SU-DHL-6 (cell line): Measurements from ENCODE around the gene CD52.

Experiments used
- H2AFZ ChIP-seq: fragments of 200-600 bp; sonication (generic); 2 replicates; pipeline ENCODE4 v1.6.1; 2014; ENCODE audit warnings: low read depth, mild to moderate bottlenecking, moderate library complexity, mixed read lengths, antibody characterized with exemption, low read length; ENCODE audit not compliant: severe bottlenecking
- H3F3A ChIP-seq: fragments of 200-600 bp; shearing (Covaris generic); 2 replicates; pipeline ENCODE4 v1.6.0; 2016; ENCODE audit warnings: antibody characterized with exemption, mild to moderate bottlenecking; ENCODE audit not compliant: insufficient read depth
- H3K27ac ChIP-seq: fragments of 200-600 bp; sonication (generic); 2 replicates; pipeline ENCODE4 v1.5.1; 2016; ENCODE audit warnings: low read depth, mild to moderate bottlenecking, low read length, moderate library complexity, mixed read lengths
- H3K27me3 ChIP-seq: fragments of 200-600 bp; sonication (generic), shearing (Covaris generic); 2 replicates; pipeline ENCODE4 v1.6.0; 2014; ENCODE audit warnings: mild to moderate bottlenecking, low read length
- H3K36me3 ChIP-seq: fragments of 200-600 bp; sonication (generic); 2 replicates; pipeline ENCODE4 v1.6.1; 2014; ENCODE audit warnings: mild to moderate bottlenecking, low read length, mixed read lengths
- H3K4me2 ChIP-seq: fragments of 300-600, 200-600 bp; shearing (Covaris generic), sonication (generic); 2 replicates; pipeline ENCODE4 v1.6.0; 2014; ENCODE audit warnings: low read length, low read depth, mild to moderate bottlenecking; ENCODE audit not compliant: poor library complexity, severe bottlenecking
- H3K4me3 ChIP-seq: fragments of 200-600 bp; sonication (generic); 2 replicates; pipeline ENCODE4 v1.5.1; 2014; ENCODE audit warnings: antibody characterized with exemption, low read length, mild to moderate bottlenecking, mixed read lengths; ENCODE audit not compliant: insufficient read depth, poor library complexity, severe bottlenecking
- H3K79me2 ChIP-seq: fragments of 200-600 bp; sonication (generic); 2 replicates; pipeline ENCODE4 v1.6.1; 2014; ENCODE audit warnings: mild to moderate bottlenecking, low read length, moderate library complexity; ENCODE audit not compliant: insufficient read depth
- H3K9ac ChIP-seq: fragments of 200-600 bp; sonication (generic); 2 replicates; pipeline ENCODE4 v1.7.0; 2014; ENCODE audit warnings: mild to moderate bottlenecking, low read length
- H3K9me2 ChIP-seq: fragments of 200-600 bp; sonication (generic); replicated peaks from 2 replicates; pipeline ENCODE4 v1.6.1; 2014; ENCODE audit warnings: low read length; ENCODE audit not compliant: insufficient read depth
- H3K9me3 ChIP-seq: fragments of 200-600 bp; sonication (generic); 2 replicates; pipeline ENCODE4 v1.6.1; 2014; ENCODE audit warnings: low read length, mixed read lengths; ENCODE audit not compliant: insufficient read depth
- H4K20me1 ChIP-seq: fragments of 200-600 bp; sonication (generic); 2 replicates; pipeline ENCODE4 v1.6.1; 2014; ENCODE audit warnings: low read depth, mild to moderate bottlenecking, antibody characterized with exemption, low read length, moderate library complexity, mixed read lengths
- EZH2phosphoT487 ChIP-seq: fragments of 200-600 bp; sonication (generic), shearing (Covaris generic); conservative IDR thresholded peaks from 2 replicates; pipeline ENCODE4 v1.6.1; 2018; ENCODE audit warnings: mild to moderate bottlenecking, antibody characterized with exemption, low read length, moderate library complexity, mixed read lengths
- TF ChIP-seq, protein P1 (sequence below): fragments of 200-600 bp; sonication (generic); IDR thresholded peaks from one replicate; pipeline ENCODE4 v1.5.1; 2017; ENCODE audit warnings: antibody characterized with exemption, mild to moderate bottlenecking, low read length, moderate library complexity; ENCODE audit not compliant: insufficient read depth, poor library complexity, severe bottlenecking

CD52 gene

DNA sequence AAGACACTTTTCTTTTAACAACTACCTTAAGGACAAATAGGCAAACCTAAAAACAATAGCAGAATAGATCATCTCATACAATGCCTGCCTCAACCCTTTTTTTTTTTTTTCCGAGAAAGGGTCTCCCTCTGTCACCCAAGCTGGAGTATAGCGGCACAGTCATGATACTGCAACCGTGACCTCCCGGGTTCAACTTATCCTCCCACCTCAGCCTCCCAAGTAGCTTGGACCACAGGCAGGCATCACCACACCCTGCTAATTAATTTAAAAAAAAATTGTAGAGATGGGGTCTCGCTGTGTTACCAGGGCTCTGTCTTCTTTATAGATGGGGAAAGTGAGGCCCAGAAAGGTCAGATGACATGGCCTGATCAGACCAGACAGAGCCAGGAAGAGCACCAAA is 29.9 kb upstream of the CD52 start:
- H3F3A ChIP-seq = peaks cover 47% of the 10 kb centered on the region
- H3K9ac ChIP-seq = peak overlapping the region; percentile 65
- no peaks in the 10 kb centered on the region for H3K9me3 ChIP-seq
- peak overlapping the region; percentile 10 for H2AFZ ChIP-seq
- peak overlapping the region; percentile 97 for H3K27ac ChIP-seq
- H3K36me3 ChIP-seq = no peaks in the 10 kb centered on the region
- no peaks in the 10 kb centered on the region for H4K20me1 ChIP-seq
- TF ChIP-seq, protein P1, sequence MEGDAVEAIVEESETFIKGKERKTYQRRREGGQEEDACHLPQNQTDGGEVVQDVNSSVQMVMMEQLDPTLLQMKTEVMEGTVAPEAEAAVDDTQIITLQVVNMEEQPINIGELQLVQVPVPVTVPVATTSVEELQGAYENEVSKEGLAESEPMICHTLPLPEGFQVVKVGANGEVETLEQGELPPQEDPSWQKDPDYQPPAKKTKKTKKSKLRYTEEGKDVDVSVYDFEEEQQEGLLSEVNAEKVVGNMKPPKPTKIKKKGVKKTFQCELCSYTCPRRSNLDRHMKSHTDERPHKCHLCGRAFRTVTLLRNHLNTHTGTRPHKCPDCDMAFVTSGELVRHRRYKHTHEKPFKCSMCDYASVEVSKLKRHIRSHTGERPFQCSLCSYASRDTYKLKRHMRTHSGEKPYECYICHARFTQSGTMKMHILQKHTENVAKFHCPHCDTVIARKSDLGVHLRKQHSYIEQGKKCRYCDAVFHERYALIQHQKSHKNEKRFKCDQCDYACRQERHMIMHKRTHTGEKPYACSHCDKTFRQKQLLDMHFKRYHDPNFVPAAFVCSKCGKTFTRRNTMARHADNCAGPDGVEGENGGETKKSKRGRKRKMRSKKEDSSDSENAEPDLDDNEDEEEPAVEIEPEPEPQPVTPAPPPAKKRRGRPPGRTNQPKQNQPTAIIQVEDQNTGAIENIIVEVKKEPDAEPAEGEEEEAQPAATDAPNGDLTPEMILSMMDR = no peak
- TF ChIP-seq EZH2phosphoT487 = no peak
- H3K4me2 ChIP-seq = peak overlapping the region; percentile 60
- H3K9me2 ChIP-seq = no peaks in the 10 kb centered on the region
- no peaks in the 10 kb centered on the region for H3K79me2 ChIP-seq
- H3K4me3 ChIP-seq = no peak overlapping the region
- no peaks in the 10 kb centered on the region for H3K27me3 ChIP-seq

DNA sequence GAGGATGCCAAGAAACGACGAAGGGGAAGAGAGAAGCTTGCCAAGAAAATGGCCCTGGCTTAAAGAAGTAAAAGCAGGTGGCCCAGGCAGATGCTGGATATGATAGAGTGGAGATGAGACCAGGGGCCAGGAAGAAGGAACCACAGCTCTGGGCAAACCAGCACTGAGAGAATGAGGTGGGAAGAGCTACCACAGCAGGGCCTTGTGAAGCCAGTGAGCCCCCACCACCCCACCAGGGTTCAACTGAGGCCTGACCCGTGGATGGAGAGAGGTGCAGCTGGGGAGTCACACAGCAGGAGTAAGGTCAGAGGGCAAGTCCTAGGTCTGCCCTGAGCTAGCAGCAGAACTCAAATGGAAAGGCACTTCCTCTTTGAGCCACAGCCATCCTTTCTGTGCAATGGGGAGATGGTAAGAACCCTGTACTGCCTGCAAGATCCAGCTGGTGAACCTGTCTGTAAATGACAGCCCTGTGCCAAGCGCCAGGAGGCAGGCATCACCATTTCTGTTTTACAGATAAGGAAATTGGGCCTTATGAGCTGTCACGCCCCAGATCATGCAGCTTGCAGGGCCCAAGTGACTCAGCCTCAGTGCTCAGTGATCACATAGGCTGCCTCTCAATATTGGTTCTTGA is 29.3 kb upstream of the CD52 start:
- TF ChIP-seq EZH2phosphoT487 = no peak
- TF ChIP-seq, protein P1 = no peak
- Histone ChIP-seq H3K9me3 (no peaks in the 10 kb centered on the region), H3K36me3 (no peaks in the 10 kb centered on the region), H3F3A (peaks cover 47% of the 10 kb centered on the region), H2AFZ (peak overlapping the region; percentile 10), H3K9ac (peak overlapping the region; percentile 65), H3K27ac (peak overlapping the region; percentile 97), H3K4me2 (peak overlapping the region; percentile 60), H3K27me3 (no peaks in the 10 kb centered on the region), H3K79me2 (no peaks in the 10 kb centered on the region), H3K9me2 (no peaks in the 10 kb centered on the region), H3K4me3 (no peak overlapping the region), H4K20me1 (no peaks in the 10 kb centered on the region)

DNA sequence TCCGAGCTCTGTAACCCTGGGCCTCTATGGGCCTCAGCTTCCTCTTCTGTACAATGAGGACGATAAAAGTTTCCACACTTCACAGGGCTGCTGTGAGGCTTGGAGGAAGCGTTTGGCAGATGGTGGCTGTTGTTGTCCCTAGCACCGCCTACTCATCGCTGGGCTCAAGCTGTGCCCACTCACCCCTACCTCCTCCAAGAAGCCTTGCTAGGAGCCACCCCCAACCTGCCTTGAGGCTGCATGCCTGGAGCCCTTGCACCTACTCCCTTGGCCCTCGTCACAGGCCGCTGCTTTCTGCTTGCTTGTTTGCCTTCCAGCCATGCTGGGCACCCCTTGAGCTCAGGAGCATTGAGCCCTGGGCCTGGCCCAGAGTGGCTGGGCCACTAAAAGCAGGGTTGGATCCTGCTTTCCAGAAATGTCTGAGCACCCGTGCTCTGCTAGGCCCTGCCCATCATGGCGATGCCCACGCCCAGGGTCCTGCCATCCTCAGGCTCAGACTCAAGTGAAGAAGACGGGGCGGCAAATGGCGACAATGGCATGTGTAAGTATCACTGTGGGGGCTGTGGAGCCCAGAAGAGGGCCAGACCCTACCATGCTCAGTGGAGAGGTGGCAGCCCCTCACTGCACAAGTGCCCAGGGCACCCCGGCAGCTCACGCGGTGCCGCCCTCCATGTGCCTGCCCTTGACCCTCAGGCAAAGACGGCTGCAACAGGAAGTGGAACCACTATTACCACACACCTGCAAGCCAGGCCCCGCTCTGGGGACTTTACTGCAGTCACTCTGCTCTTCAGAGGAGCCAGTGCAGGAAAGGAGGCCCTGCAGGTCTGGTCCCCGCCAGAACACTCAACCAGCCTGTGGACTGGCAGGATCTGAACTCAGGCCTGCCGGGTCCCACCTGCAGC is 28.3 kb upstream of the CD52 start:
- no peaks in the 10 kb centered on the region for H3K27me3 ChIP-seq
- no peaks in the 10 kb centered on the region for H3K9me3 ChIP-seq
- no peaks in the 10 kb centered on the region for H3K9me2 ChIP-seq
- H3K36me3 ChIP-seq = no peaks in the 10 kb centered on the region
- H3K27ac ChIP-seq = peak overlapping the region; percentile 97
- no peaks in the 10 kb centered on the region for H4K20me1 ChIP-seq
- no peaks in the 10 kb centered on the region for H3K79me2 ChIP-seq
- H3F3A ChIP-seq = peaks cover 47% of the 10 kb centered on the region
- H3K9ac ChIP-seq = peak overlapping the region; percentile 65
- H3K4me3 ChIP-seq = no peak overlapping the region
- H3K4me2 ChIP-seq = peak overlapping the region; percentile 60
- peak overlapping the region; percentile 16 for H2AFZ ChIP-seq
- TF ChIP-seq, protein P1 = no peak
- TF ChIP-seq EZH2phosphoT487 = no peak
